ENCODE data around the gene TF.

DNA sequence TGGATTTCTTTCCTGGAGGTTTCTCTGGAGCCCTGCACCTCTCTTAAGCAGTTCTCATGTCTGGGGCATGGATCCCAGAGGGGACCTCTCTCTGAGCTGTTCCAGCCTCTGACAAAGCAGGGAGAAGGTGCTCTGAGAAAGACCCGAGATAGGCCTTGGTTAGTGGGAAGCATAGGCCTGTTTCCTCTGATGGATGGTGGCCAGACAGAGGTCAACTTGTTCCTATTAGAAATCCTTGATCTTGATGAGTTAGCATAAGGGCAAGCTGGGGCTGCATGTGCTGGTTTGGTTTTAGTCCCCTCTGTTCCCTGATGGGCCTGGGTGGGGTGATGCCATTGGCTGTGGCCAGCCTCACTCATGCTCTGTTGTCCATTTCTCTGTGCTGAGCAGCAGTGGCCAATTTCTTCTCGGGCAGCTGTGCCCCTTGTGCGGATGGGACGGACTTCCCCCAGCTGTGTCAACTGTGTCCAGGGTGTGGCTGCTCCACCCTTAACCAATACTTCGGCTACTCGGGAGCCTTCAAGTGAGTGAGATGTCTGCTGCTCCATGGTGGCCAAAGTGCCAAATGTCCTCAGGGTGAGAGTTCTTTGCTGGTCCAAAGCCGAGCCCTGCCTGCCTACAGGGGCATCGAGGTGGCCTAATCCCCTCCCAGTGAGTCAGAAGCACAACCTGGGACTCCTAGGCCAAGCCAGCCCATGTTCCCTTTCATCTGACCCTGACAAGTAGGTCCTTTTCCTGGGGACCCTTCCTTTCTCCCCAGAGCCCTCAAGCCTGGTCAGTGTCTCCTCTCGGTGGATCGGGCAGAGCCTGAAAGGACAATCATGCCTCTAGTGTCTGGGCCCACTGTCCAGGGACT lies 9.0 kb downstream of the TF start:
- no peak for TF ChIP-seq POLR2A (IDR thresholded peaks at IDR 0.05)
- TF ChIP-seq, protein P1, sequence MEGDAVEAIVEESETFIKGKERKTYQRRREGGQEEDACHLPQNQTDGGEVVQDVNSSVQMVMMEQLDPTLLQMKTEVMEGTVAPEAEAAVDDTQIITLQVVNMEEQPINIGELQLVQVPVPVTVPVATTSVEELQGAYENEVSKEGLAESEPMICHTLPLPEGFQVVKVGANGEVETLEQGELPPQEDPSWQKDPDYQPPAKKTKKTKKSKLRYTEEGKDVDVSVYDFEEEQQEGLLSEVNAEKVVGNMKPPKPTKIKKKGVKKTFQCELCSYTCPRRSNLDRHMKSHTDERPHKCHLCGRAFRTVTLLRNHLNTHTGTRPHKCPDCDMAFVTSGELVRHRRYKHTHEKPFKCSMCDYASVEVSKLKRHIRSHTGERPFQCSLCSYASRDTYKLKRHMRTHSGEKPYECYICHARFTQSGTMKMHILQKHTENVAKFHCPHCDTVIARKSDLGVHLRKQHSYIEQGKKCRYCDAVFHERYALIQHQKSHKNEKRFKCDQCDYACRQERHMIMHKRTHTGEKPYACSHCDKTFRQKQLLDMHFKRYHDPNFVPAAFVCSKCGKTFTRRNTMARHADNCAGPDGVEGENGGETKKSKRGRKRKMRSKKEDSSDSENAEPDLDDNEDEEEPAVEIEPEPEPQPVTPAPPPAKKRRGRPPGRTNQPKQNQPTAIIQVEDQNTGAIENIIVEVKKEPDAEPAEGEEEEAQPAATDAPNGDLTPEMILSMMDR (IDR thresholded peaks at IDR 0.05), result no peak
